OCI-LY3 (cell line): ENCODE data around the gene KIF12.

Experiments used
- EZH2phosphoT487 ChIP-seq: fragments of 200-600 bp; shearing (Covaris generic); IDR thresholded peaks from 2 replicates; pipeline ENCODE4 v1.6.1; 2018; ENCODE audit warnings: antibody characterized with exemption, mixed run types, low read depth
- TF ChIP-seq, protein P1 (sequence below): fragments of 200-600, 300-600 bp; sonication (generic); IDR thresholded peaks from 2 replicates; pipeline ENCODE4 v1.5.1; 2014; ENCODE audit warnings: antibody characterized with exemption, low read length, low read depth

DNA sequence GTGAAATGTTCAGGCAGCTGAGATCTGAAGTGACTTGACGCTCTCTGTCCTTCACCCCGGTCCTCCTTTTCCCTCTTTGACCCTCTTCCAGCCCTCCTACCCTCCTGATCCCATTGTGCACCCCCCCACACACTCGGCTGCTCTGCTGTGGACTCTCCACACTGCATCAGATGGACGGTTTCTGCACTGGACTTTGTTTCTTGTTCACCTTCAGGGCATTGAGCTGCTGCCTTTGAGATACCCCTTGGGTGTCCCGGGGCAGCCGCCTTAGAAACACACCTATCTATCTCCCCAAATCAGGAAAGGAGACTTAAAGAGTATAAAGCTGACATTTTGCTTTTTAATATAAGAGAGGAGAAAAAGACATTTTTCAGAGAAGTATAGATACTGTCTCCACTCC, 48.4 kb downstream of the KIF12 start:
- TF ChIP-seq, protein P1, sequence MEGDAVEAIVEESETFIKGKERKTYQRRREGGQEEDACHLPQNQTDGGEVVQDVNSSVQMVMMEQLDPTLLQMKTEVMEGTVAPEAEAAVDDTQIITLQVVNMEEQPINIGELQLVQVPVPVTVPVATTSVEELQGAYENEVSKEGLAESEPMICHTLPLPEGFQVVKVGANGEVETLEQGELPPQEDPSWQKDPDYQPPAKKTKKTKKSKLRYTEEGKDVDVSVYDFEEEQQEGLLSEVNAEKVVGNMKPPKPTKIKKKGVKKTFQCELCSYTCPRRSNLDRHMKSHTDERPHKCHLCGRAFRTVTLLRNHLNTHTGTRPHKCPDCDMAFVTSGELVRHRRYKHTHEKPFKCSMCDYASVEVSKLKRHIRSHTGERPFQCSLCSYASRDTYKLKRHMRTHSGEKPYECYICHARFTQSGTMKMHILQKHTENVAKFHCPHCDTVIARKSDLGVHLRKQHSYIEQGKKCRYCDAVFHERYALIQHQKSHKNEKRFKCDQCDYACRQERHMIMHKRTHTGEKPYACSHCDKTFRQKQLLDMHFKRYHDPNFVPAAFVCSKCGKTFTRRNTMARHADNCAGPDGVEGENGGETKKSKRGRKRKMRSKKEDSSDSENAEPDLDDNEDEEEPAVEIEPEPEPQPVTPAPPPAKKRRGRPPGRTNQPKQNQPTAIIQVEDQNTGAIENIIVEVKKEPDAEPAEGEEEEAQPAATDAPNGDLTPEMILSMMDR = no peak
- no peak for TF ChIP-seq EZH2phosphoT487
